Esophagus squamous epithelium (tissue), 5 donors: ENCODE measurements around the gene SLC4A3. TPM values are rescaled to one million over a fixed set of nuclear protein-coding genes. Genes with fewer than 3 reads are reported as not detected.
A peak's percentile ranks its signal among the peaks of the same experiment; 100 is the strongest.

Experiments used
- DNase-seq: peaks from one replicate; lab custom pipeline; 2025; lab: John Stamatoyannopoulos, UW
- H3K27ac ChIP-seq, 4 donors: fragments of 200-600 bp; sonication (generic); one replicate each; pipeline ENCODE4 v1.5.1; 2016 to 2019; ENCODE audit warnings: mild to moderate bottlenecking in 1 of 4
- H3K27me3 ChIP-seq, 4 donors: fragments of 200-600 bp; sonication (generic); 1 replicate in 3 of 4; 2 replicates in 1 of 4; pipeline versions ENCODE4 v1.5.1 to v1.6.0; 2017 to 2021; ENCODE audit warnings: antibody characterized with exemption in 1 of 4
- H3K36me3 ChIP-seq, 3 donors: fragments of 200-600 bp; sonication (generic); one replicate each; pipeline ENCODE4 v1.5.1; 2016 to 2019
- H3K4me1 ChIP-seq, 3 donors: fragments of 200-600 bp; sonication (generic); one replicate each; pipeline ENCODE4 v1.5.1; 2017 to 2019
- H3K4me3 ChIP-seq, 4 donors: fragments of 200-600 bp; sonication (generic); 1 replicate in 3 of 4; 2 replicates in 1 of 4; pipeline ENCODE4 v1.5.1; 2016 to 2019; ENCODE audit warnings: mild to moderate bottlenecking in 2 of 4, moderate library complexity in 1 of 4
- H3K9me3 ChIP-seq, 3 donors: fragments of 200-600 bp; sonication (generic); one replicate each; pipeline ENCODE4 v1.5.1; 2016 to 2019
- CTCF ChIP-seq, 6 experiments: fragments of 450-650 bp in 4 of 6; fragments of 200-600 bp in 2 of 6; sonication (generic) in 2 of 6; IDR thresholded peaks; one replicate each; pipeline ENCODE4 v1.5.1; 2016 to 2019; ENCODE audit warnings: antibody characterized with exemption in 6 of 6, mild to moderate bottlenecking in 4 of 6, moderate library complexity in 4 of 6
- POLR2A ChIP-seq, 4 donors: fragments of 450-650 bp; IDR thresholded peaks; one replicate each; pipeline ENCODE4 v1.6.1; 2017; ENCODE audit warnings: antibody characterized with exemption in 4 of 4, mild to moderate bottlenecking in 4 of 4, moderate library complexity in 3 of 4
- WGBS, 2 donors: methylation state at CpG; one replicate each; pipeline ENCODE4 v1.1.5; 2018; 5-methylcytosine and 5-hydroxymethylcytosine counted together
- intact Hi-C: fragments of 100-400 bp; cut with DNase I; formaldehyde crosslinking; loops from one replicate; pipeline ENCODE4 v1.15.0; 2022
- total RNA-seq, 4 donors: library from RNA; depleted of rRNA; stranded (reverse); fragments of >200 nt; gene quantifications; one replicate each; pipeline ENCODE4 v1.1.0, GENCODE V29; 2016
- donor health status: DM: yes; HTN: yes; CAD: no.

The SLC4A3 gene
- total RNA-seq, 4 donors from 2014 or later, result 1.1 to 4.0 (median 2.2) TPM

- intact Hi-C loops, result loop anchor here (5.0 kb wide), 1 partner anchor 104 kb away; no protein-coding TSS in a partner anchor
- Histone ChIP-seq H3K9me3 (no peaks in the 10 kb centered on the region), H3K4me1 (peaks cover 4 to 33% (median 19%) of the 10 kb centered on the region in 3 donors), H3K27me3 (no peaks in the 10 kb centered on the region), H3K36me3 (no peaks in the 10 kb centered on the region), H3K4me3 (no peak overlapping the region), H3K27ac (peak overlapping the region in 3 of 4 donors; percentile 42 to 61 (median 51))
- TF ChIP-seq CTCF (IDR thresholded peaks at IDR 0.05), result no peak
- TF ChIP-seq POLR2A (IDR thresholded peaks at IDR 0.05), result no peak
- no peak for DNase-seq
- WGBS, 2 donors, result 72 to 91% methylated on average over 4 to 7 of the region's 7 CpGs
These were observed 14.1 kb downstream of the SLC4A3 start for GRCh38 chr2:219641390-219642068.

GRCh38 chr2:219642069-219642454, 14.6 kb downstream of the SLC4A3 start:
- no peak for TF ChIP-seq CTCF (IDR thresholded peaks at IDR 0.05)
- TF ChIP-seq POLR2A (IDR thresholded peaks at IDR 0.05), result no peak
- intact Hi-C loops, result loop anchor here (5.0 kb wide), 1 partner anchor 105 kb away; no protein-coding TSS in a partner anchor
- DNase-seq, result no peak
- Histone ChIP-seq H3K27me3 (no peaks in the 10 kb centered on the region), H3K9me3 (no peaks in the 10 kb centered on the region), H3K4me3 (no peak overlapping the region), H3K27ac (peak overlapping the region in 3 of 4 donors; percentile 42 to 61 (median 51)), H3K36me3 (no peaks in the 10 kb centered on the region), H3K4me1 (peaks cover 4 to 33% (median 19%) of the 10 kb centered on the region in 3 donors)
- 74 to 81% methylated on average over 6 to 8 of the region's 8 CpGs for WGBS, 2 donors

- DNase-seq, result peak; percentile 64
- H3K27ac ChIP-seq, result peak overlapping the region in 3 of 4 donors; percentile 42 to 61 (median 51)
- H3K9me3 ChIP-seq, result no peaks in the 10 kb centered on the region
- H3K4me1 ChIP-seq, result peaks cover 4 to 33% (median 19%) of the 10 kb centered on the region in 3 donors
- H3K4me3 ChIP-seq, result no peak overlapping the region
- intact Hi-C loops, result loop anchor here (5.0 kb wide), 1 partner anchor 105 kb away; no protein-coding TSS in a partner anchor
- TF ChIP-seq POLR2A (IDR thresholded peaks at IDR 0.05) (no peak), CTCF (IDR thresholded peaks at IDR 0.05) (peak; percentile 93 to 100 (median 98))
- H3K36me3 ChIP-seq, result no peaks in the 10 kb centered on the region
- no peaks in the 10 kb centered on the region for H3K27me3 ChIP-seq
- 14 to 69% methylated on average over 4 to 11 of the region's 24 CpGs for WGBS, 2 donors
These were observed 15.1 kb downstream of the SLC4A3 start for GRCh38 chr2:219642465-219643083.

- 70 to 81% methylated on average over 3 to 5 of the region's 7 CpGs for WGBS, 2 donors
- Histone ChIP-seq H3K9me3 (no peaks in the 10 kb centered on the region), H3K27me3 (no peaks in the 10 kb centered on the region), H3K4me3 (no peak overlapping the region), H3K27ac (peak overlapping the region in 1 of 4 donors; percentile 4), H3K36me3 (no peaks in the 10 kb centered on the region), H3K4me1 (peaks cover 4 to 33% (median 19%) of the 10 kb centered on the region in 3 donors)
- TF ChIP-seq POLR2A (IDR thresholded peaks at IDR 0.05) (no peak), CTCF (IDR thresholded peaks at IDR 0.05) (no peak)
- no peak for DNase-seq
- intact Hi-C loops, result loop anchor here (5.0 kb wide), 1 partner anchor 106 kb away; no protein-coding TSS in a partner anchor
These were observed 15.6 kb downstream of the SLC4A3 start for GRCh38 chr2:219643084-219643473.
